ENCODE measurements around the gene ZNF263. TPM values are rescaled to one million over a fixed set of nuclear protein-coding genes. Genes with fewer than 3 reads are reported as not detected.

ZNF263 gene
- total RNA-seq, 1 donor = 43.2 TPM

DNA sequence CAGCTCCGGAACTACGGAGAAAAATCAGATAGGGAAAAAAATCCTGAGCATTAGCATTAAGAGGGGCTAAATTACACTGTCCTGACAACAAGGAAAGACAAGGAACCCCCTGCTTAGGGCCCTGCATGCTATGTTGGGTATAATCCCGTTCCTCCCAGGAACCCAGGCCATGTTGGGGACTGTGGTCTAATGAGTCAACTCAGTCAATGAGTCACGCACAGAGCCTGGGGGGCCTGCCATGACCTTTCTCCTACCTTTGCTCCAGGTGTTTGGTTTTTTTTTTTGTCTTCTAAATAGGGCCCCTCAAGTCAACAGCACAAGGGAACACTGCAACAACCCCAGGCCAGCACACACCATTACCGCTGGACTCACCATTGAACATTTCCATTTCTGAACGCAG lies 39.4 kb upstream of the ZNF263 start:
- DNase-seq (ENCODE audit: low read depth) = no peak
- H3K4me3 ChIP-seq (ENCODE audit: low read depth, low read length) = no peak overlapping the region
- TF ChIP-seq CTCF (IDR thresholded peaks at IDR 0.05; ENCODE audit: insufficient read depth, low read depth, low read length) = no peak

DNA sequence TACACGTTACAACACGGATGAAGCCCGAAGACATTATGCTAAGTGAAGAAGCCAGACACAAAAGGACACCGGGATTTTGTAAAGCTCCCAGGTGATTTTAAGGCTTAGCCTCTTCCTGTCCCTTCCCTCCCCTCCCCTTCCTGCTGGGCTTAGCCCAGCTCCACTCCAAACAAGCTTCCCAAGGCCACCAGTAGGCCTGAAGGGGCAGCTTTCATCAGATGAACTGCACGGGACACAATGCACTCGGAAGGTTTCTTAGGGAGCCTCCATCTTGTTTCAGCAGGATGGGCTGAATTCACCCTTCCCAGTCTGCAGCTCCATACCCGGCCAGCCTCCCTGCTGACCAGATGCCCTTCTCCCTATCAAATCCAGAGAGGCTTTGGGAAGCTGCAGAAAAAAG lies 37.3 kb upstream of the ZNF263 start:
- no peak overlapping the region for H3K4me3 ChIP-seq (ENCODE audit: low read depth, low read length)
- no peak for TF ChIP-seq CTCF (IDR thresholded peaks at IDR 0.05; ENCODE audit: insufficient read depth, low read depth, low read length)
- no peak for DNase-seq (ENCODE audit: low read depth)

- DNase-seq (ENCODE audit: low read depth) = no peak
- no peak for TF ChIP-seq CTCF (IDR thresholded peaks at IDR 0.05; ENCODE audit: insufficient read depth, low read depth, low read length)
- no peak overlapping the region for H3K4me3 ChIP-seq (ENCODE audit: low read depth, low read length)
Measured at GRCh38 chr16:3246876-3247275, 36.4 kb upstream of the ZNF263 start.

- TF ChIP-seq CTCF (IDR thresholded peaks at IDR 0.05; ENCODE audit: insufficient read depth, low read depth, low read length) = no peak
- no peak overlapping the region for H3K4me3 ChIP-seq (ENCODE audit: low read depth, low read length)
Measured at GRCh38 chr16:3248596-3248995, 34.7 kb upstream of the ZNF263 start.

DNA sequence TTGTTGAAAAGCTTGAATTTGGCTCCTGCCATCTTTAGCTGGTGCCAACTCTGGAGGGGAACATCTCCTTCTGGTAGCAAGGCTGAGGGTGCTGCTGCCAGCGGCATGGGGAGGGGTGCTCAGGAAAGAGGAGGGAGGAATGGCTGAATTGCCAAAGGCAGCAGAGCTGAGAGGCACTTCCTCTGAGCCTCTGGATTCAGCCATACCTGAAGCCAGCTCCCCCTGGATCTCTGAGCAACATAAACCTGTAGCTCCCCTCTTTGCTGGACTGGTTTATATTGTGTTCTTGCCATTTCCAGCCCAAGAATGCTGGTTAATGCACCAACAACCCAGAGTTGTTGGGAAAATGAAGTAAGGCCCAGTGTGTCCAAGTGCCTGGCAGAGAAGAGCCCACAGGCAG lies 34.3 kb upstream of the ZNF263 start:
- TF ChIP-seq CTCF (IDR thresholded peaks at IDR 0.05; ENCODE audit: insufficient read depth, low read depth, low read length) = no peak
- no peak overlapping the region for H3K4me3 ChIP-seq (ENCODE audit: low read depth, low read length)

More at GRCh38 chr16:3248596-3248995, 34.7 kb upstream of the ZNF263 start:
- DNase-seq (ENCODE audit: low read depth) = no peak

DNA sequence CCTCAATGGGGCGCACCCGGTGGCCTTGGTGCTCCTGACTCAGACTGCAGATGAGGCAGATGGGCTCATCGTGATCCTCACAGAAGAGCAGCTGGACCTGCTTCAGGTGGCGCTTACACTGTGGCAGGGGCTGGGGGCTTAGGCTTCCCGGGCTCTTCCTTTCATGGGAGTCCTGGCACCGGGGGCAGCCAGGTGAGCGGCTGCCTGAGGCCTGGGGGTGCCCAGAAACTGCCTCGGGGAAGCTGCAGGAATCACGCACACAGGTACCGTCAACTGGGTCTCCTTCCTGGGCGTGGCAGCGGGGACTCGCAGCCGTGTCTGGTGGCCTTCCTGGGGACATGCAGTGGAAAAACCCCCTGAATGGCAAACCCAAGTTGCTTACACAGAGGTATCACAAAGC lies 33.8 kb upstream of the ZNF263 start:
- no peak for DNase-seq (ENCODE audit: low read depth)
- no peak overlapping the region for H3K4me3 ChIP-seq (ENCODE audit: low read depth, low read length)
- no peak for TF ChIP-seq CTCF (IDR thresholded peaks at IDR 0.05; ENCODE audit: insufficient read depth, low read depth, low read length)

More for the DNA sequence above, 34.3 kb upstream of the ZNF263 start:
- no peak for DNase-seq (ENCODE audit: low read depth)

GRCh38 chr16:3252967-3253366 lies 30.3 kb upstream of the ZNF263 start:
- H3K4me3 ChIP-seq (ENCODE audit: low read depth, low read length) = no peak overlapping the region
- no peak for TF ChIP-seq CTCF (IDR thresholded peaks at IDR 0.05; ENCODE audit: insufficient read depth, low read depth, low read length)
- no peak for DNase-seq (ENCODE audit: low read depth)
